A172 (cell line): ENCODE results near the gene RGL4. TPM values are rescaled to one million over a fixed set of nuclear protein-coding genes. Genes with fewer than 3 reads are reported as not detected.

Source experiments
- DNase-seq: peaks from one replicate; pipeline ENCODE4 v3.0.0-alpha.2; 2015; ENCODE audit warnings: low spot score
- total RNA-seq: library from RNA; depleted of rRNA; stranded (reverse); fragments of >200 nt; shearing (Covaris generic); gene quantifications from 2 replicates; pipeline ENCODE4 v1.2.3, GENCODE V29; 2014

Gene RGL4
- total RNA-seq, 1 experiment from 2014 or later = not detected

GRCh38 chr22:23678133-23678532, 12.7 kb upstream of the RGL4 start:
- no peak for DNase-seq

- no peak for DNase-seq
These were observed 9.6 kb upstream of the RGL4 start for GRCh38 chr22:23681026-23681809.

GRCh38 chr22:23682077-23682476, 8.7 kb upstream of the RGL4 start:
- DNase-seq = no peak

- DNase-seq = no peak
These were observed 7.9 kb upstream of the RGL4 start for GRCh38 chr22:23682827-23683355.

DNA sequence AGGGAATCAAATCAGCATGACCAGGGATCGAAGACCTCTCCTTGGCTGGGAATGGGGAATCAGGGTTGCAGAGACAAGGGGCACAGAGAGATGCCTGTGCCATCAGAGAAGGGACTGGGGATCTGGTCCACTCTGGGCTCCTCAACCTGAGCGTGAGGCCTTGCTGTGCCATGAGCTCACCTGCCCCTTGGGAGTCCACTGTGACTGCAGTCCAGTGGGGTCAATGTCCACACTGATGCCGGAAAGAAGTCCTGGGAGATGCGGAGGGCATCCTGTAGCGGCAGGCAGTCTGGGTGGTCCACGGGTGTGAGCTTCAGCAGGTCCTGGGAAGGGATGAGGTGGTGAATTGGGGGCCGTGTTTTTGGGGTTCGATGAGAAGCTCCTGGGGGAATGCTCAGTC, 7.3 kb upstream of the RGL4 start:
- DNase-seq = no peak

DNA sequence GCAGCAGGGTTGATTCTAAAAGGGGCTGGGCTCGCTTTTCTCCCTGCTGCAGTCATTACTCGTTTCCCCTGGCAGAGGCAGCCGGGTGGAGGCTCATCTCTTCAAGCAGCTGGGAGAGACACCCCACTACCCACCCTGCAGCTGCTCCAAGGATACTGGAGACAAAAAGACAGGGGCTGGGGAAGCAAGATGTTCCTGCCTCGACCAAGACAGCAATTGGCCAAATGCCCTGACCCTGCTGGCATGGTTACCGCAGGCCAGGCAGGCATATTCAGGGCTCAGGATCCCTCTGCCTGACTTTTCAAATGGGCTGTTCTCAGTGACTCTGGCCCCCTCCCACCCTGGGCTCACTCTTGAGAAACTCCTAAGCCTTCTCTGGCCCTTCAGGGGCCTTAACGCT, 6.8 kb upstream of the RGL4 start:
- no peak for DNase-seq

DNA sequence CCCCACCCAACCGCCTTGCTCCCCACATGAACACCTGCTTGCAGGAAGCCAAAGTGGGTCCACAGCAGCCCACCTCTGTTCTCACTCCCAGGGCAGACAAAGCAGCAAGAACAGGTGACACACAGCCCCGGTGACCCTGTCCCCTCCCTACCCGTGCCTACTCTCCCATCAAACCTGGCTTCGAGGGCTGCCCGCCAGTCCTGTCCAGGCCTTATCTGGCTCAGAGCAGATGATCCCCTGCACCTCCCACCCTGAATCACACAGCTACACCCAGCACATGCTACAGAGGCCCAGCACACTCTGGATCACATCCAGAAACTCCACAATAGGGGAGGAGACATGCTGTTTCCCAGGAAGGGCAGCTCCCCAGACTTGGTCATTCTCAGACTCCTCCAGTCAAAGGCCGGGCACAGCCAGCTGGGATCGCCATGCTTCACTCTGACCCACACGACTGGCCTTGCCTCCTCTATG, 6.2 kb upstream of the RGL4 start:
- DNase-seq = no peak

DNA sequence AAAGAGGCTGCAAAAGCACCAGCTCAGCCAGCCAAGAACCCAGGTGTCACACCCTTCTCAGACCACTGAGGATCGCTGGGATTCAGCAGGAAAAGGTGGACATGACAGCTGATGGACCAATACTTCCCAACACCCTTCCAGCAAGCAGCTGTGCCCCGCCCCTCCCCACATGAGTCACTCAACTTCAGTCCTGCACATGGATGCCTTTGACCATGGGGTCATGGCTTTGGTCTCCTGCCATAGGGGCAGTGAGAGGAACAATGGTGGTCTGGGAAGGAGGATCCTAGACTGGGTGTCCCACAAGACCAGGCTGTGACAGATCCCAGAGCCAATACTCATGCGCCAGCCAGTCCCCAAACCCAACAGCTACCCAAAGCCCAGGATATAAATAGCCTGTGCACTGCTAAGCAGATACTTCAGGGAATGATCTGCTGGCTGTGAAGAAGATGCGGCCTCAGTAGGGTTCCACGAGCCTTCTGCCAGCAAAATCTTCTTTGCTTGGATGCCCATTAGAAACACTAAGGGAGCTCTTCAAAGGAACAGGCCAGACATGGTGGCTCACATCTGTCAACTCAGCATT, 5.5 kb upstream of the RGL4 start:
- DNase-seq = peak; percentile 4

- no peak for DNase-seq
These were observed 4.3 kb upstream of the RGL4 start for GRCh38 chr22:23686416-23687024.

DNA sequence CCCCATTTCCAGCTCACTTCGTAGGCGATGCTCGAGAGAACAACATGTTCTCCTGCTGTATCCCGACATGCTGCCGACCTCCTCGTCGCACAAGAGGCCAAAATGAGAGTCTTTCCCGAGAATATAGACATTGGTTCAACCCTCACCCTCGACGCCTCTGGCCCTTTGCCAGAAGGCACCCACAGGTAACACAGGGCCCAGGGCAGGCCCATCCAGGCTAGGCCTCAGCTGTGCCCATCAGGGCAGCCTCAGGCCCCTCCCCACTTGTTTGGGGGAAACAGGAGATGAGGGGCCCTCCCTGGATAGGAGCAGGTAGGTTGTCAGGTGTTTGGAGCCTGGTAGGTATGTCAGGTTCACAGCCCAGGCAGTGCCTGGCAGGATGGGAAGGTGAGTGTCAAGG, 2.7 kb upstream of the RGL4 start:
- DNase-seq = no peak

- no peak for DNase-seq
These were observed 2.2 kb upstream of the RGL4 start for GRCh38 chr22:23688571-23688970.

GRCh38 chr22:23689414-23689813, 1.4 kb upstream of the RGL4 start:
- DNase-seq = no peak

DNA sequence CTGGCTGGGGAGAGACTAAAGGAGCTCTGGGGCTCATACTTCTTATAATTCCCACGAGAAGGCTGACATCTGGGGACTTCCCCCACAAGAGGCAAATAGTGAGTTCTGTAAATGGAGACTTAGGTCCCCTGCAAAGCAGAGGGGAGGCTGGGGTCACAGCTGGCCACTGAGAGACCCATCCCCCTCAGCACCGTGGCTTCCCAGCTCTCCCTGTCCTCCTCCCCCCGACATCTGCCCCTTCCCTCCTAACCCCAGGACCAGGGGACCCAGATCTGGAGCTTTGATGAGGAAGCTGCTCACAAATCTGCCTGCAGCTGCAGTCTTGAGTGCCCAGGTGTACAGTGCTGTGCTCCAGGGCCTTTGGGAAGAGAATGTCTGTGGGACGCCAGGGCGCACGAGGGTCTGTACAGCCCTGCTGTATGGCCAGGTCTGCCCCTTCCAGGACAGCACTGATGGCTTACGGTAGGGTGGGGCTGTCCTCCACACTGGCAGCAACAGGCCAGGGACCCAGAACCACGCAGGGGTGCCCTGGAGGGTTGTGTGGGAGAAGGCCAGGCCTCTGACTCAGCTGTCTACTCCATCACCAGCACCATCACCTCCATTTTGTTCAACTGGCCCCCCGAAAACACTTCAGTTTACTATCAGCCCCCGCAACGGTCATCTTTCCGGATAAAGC, 1.1 kb downstream of the RGL4 start:
- DNase-seq = no peak

DNA sequence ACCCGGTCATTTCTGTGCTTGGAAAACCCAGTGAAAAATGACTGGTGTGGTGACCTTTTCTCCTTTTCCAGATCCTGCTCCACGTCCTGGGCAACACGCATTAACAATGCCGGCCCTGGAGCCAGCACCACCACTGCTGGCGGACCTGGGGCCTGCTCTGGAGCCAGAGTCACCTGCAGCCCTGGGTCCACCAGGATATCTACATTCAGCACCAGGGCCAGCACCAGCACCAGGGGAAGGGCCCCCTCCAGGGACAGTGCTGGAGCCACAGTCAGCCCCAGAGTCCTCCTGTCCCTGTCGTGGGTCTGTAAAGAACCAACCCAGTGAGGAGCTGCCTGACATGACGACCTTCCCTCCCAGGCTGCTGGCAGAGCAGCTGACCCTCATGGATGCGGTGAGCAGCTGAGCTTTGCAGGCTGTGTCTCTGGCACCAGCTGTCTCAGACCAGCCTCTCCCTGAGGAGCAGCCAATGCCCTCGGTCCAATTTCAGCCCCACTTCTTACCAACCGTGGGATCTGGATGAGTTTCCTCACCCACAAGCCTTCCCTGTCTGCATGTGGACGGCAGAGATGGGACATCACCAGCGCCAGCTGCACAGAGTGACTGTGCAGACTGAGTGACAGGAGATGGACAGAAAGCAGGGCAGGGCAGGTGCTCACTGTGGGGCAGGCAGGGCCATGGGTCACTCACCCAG, 1.9 kb downstream of the RGL4 start:
- DNase-seq = no peak

DNA sequence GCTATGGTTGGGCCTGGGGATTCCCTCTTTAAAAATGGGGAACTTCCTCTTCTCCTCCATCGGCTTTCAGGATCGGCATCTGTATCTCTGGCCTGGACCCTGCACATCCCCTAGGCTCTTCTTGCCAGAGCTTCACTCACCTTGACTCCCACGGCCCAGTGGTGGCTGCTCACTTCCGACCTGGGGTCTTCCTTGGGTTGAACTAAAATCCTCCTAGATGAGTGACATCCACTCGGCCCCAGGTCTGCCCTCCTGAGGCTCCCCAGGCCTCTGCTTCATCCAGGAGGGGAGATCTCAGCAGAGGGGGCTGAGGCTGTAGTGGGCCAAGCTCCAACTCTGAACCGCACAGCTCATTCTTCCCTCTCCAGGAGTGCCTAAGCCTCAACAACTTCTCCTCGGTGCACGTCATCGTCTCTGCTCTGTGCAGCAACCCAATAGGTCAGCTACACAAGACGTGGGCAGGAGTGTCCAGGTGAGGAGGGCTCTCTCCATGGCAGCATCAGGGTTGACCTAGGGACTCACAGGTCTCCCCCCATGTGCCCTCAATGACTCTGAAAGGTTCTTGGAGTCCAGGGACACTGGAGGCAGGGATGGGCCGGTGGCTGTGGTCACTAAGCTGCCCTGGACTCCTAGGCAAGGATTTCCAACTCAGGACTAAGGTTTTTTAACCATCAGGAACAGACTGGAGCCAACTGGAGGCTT, 3.3 kb downstream of the RGL4 start:
- no peak for DNase-seq

DNA sequence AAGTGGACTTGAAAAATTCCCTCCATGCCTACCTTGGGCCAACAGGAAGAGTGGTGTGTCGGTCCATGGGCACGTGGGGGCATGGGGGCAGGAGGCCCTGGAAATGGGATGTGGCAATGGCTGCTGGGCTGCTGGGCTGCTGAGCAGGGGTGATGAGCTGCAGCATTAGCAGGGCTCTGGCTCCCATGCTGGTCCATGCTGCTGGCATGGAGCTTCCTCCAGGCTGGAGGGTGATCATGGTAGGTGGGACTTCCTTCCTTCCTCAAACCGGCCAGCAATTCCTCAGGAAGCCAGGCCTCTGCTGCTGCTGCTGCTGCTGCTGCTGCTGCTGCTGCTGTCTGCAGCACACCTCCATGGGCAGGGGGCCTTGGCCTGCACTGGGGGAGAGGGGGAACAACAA, 4.3 kb downstream of the RGL4 start:
- no peak for DNase-seq

DNA sequence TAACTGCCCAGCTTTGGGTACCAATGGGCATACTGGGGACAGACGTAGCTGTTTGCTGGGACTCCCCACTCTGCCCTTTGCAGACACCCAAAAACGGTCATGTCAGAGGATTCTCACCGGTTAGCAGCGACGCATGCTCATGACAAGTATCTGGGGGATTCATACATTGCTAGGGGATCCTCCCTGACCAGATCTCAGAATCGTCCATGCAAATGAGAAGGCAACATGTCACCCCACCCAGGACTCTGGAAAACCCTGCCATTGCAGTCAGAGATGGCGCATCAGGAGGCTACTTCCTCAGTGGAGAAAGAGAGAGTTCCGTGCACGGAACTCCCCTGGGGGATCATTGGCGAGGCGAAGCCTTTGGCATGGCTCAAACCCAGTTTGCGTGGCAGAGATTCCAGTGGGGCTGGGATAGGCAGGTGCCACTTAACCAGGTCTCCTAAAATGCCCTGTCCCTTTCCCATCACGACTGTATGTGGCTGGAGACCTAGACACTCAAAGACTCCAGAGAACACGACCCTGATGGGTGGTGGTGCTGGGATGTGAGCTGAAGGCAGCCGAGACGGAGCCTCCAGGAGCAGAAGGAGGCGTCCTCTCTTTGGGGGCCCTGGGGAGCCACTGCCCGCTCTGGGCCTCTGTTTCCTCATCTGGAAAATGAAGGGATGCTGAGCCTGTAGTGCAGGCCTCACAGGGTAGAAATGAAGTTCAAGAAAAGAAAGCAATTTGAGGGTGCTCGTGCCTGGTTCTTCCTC, 4.9 kb downstream of the RGL4 start:
- no peak for DNase-seq

- DNase-seq = no peak
These were observed 5.6 kb downstream of the RGL4 start for GRCh38 chr22:23696326-23696851.

GRCh38 chr22:23697031-23697970, 6.5 kb downstream of the RGL4 start:
- no peak for DNase-seq
